GM19193 (cell line): Measurements from ENCODE around the gene DMRT2.

ENCODE experiments used
- POLR2A ChIP-seq: IDR thresholded peaks from 4 replicates; pipeline ENCODE4 v1.6.1; 2011; ENCODE audit not compliant: insufficient read depth, insufficient read length; ENCODE audit errors: extremely low read depth

Gene DMRT2

GRCh38 chr9:1039589-1039988 lies 10.6 kb upstream of the DMRT2 start:
- TF ChIP-seq POLR2A, result no peak

- TF ChIP-seq POLR2A, result no peak
Measured at GRCh38 chr9:1042466-1042865, 7.7 kb upstream of the DMRT2 start.

- TF ChIP-seq POLR2A, result no peak
Measured at GRCh38 chr9:1044643-1045042, 5.5 kb upstream of the DMRT2 start.

GRCh38 chr9:1046639-1047572 lies 3.3 kb upstream of the DMRT2 start:
- no peak for TF ChIP-seq POLR2A

- no peak for TF ChIP-seq POLR2A
Measured at GRCh38 chr9:1047591-1048230, 2.4 kb upstream of the DMRT2 start.

GRCh38 chr9:1048231-1048619 lies 1.9 kb upstream of the DMRT2 start:
- TF ChIP-seq POLR2A, result no peak

- no peak for TF ChIP-seq POLR2A
Measured at GRCh38 chr9:1048811-1049210, 1.3 kb upstream of the DMRT2 start.

- TF ChIP-seq POLR2A, result no peak
Measured at GRCh38 chr9:1049641-1050040, 516 bp upstream of the DMRT2 start.

GRCh38 chr9:1051210-1051583 lies 1.0 kb downstream of the DMRT2 start:
- TF ChIP-seq POLR2A, result no peak

- no peak for TF ChIP-seq POLR2A
Measured at GRCh38 chr9:1051584-1052275, 1.6 kb downstream of the DMRT2 start.

GRCh38 chr9:1052365-1053281 lies 2.5 kb downstream of the DMRT2 start:
- TF ChIP-seq POLR2A, result no peak

- no peak for TF ChIP-seq POLR2A
Measured at GRCh38 chr9:1053282-1053621, 3.1 kb downstream of the DMRT2 start.

- TF ChIP-seq POLR2A, result no peak
Measured at GRCh38 chr9:1053986-1054425, 3.8 kb downstream of the DMRT2 start.

GRCh38 chr9:1055166-1055565 lies 5.0 kb downstream of the DMRT2 start:
- TF ChIP-seq POLR2A, result no peak
